Endothelial cell of umbilical vein (primary cell): ENCODE measurements around the gene DGAT2. TPM values are rescaled to one million over a fixed set of nuclear protein-coding genes. Genes with fewer than 3 reads are reported as not detected.

Experiments used
- BruUV-seq: library from RNA; stranded (reverse); fragments of 400-500 nt; replicated peaks from 2 replicates; lab custom pipeline; 2021; lab: Mats Ljungman, UMichigan
- CTCF ChIA-PET: fragments of 300-600, 350-600 bp; sonication (Branson Sonifier 250); formaldehyde crosslinking; loops from one replicate; lab custom pipeline; 2021; ENCODE audit warnings: antibody characterized with exemption, inconsistent platforms; lab: Charles Lee
- POLR2A ChIA-PET: fragments of 300-600, 350-600 bp; sonication (Branson Sonifier 250); formaldehyde crosslinking; loops from one replicate; lab custom pipeline; 2021; ENCODE audit warnings: antibody characterized with exemption, inconsistent platforms; lab: Charles Lee
- DNase-seq: peaks from one replicate; pipeline ENCODE4 v3.0.0-alpha.2; 2011; ENCODE audit warnings: low read depth, low spot score
- FAIRE-seq: peaks from 2 replicates; lab custom pipeline; 2011; peaks lifted over from hg19 to GRCh38; lab: Jason Lieb, UNC
- H2AFZ ChIP-seq: 2 replicates; pipeline ENCODE4 v1.6.0; 2012; ENCODE audit warnings: low read depth, low read length, control low read depth, inconsistent platforms
- H3K27ac ChIP-seq: 2 replicates; pipeline ENCODE4 v1.5.1; 2011; ENCODE audit warnings: low read depth, mild to moderate bottlenecking, control low read depth, low read length, moderate library complexity; ENCODE audit not compliant: insufficient read depth
- H3K27me3 ChIP-seq, 2 experiments: 2 replicates each; pipeline versions ENCODE4 v1.6.0 to v1.6.1; 2011; ENCODE audit warnings: low read length in 2 of 2, mixed read lengths in 1 of 2; ENCODE audit not compliant: control insufficient read depth in 2 of 2, insufficient read depth in 2 of 2
- H3K36me3 ChIP-seq, 2 experiments: 2 replicates in 1 of 2; 3 replicates in 1 of 2; pipeline ENCODE4 v1.5.1; 2011; ENCODE audit warnings: low read length in 2 of 2, mild to moderate bottlenecking in 1 of 2, moderate library complexity in 1 of 2; ENCODE audit not compliant: control insufficient read depth in 2 of 2, insufficient read depth in 2 of 2; ENCODE audit errors: extremely low read depth in 1 of 2
- H3K4me1 ChIP-seq: 3 replicates; pipeline ENCODE4 v1.5.1; 2011; ENCODE audit warnings: mild to moderate bottlenecking, low read length; ENCODE audit not compliant: control insufficient read depth, insufficient read depth; ENCODE audit errors: extremely low read depth
- H3K4me2 ChIP-seq: 2 replicates; pipeline ENCODE4 v1.6.1; 2011; ENCODE audit warnings: low read length, control low read depth, mixed read lengths; ENCODE audit not compliant: insufficient read depth
- H3K4me3 ChIP-seq, 3 experiments: fragments of 200-600 bp in 1 of 3; sonication (generic), shearing (Covaris generic) in 1 of 3; replicated peaks in 1 of 3; 2 replicates each; pipeline ENCODE4 v1.5.1; 2011 to 2016; ENCODE audit warnings: control low read depth in 3 of 3, low read length in 3 of 3, mild to moderate bottlenecking in 2 of 3, inconsistent platforms in 1 of 3, low read depth in 1 of 3, moderate library complexity in 1 of 3; ENCODE audit not compliant: insufficient read depth in 1 of 3
- H3K79me2 ChIP-seq: 2 replicates; pipeline ENCODE4 v1.6.0; 2012; ENCODE audit warnings: low read length, inconsistent platforms; ENCODE audit not compliant: control insufficient read depth, insufficient read depth
- H3K9ac ChIP-seq: replicated peaks from 2 replicates; pipeline ENCODE3; 2011; ENCODE audit warnings: low read length, control low read depth; ENCODE audit not compliant: insufficient read depth; ENCODE audit errors: extremely low read depth
- H3K9me1 ChIP-seq: replicated peaks from 3 replicates; pipeline ENCODE4 v1.6.0; 2011; ENCODE audit warnings: mild to moderate bottlenecking, low read length; ENCODE audit not compliant: control insufficient read depth, insufficient read depth; ENCODE audit errors: extremely low read depth
- H3K9me3 ChIP-seq: replicated peaks from 2 replicates; pipeline ENCODE4 v1.5.1; 2012; ENCODE audit warnings: low read length, inconsistent platforms; ENCODE audit not compliant: control insufficient read depth, insufficient read depth
- H4K20me1 ChIP-seq: replicated peaks from 2 replicates; pipeline ENCODE3; 2011; ENCODE audit warnings: mild to moderate bottlenecking, low read length; ENCODE audit not compliant: control insufficient read depth, insufficient read depth; ENCODE audit errors: extremely low read depth
- EZH2 ChIP-seq: IDR thresholded peaks from 2 replicates; pipeline ENCODE4 v1.6.1; 2012; ENCODE audit warnings: borderline replicate concordance, low read depth, mild to moderate bottlenecking, moderate library complexity, low read length, inconsistent platforms; ENCODE audit not compliant: severe bottlenecking
- FOS ChIP-seq: IDR thresholded peaks from 2 replicates; pipeline ENCODE4 v1.6.1; 2011; ENCODE audit warnings: mild to moderate bottlenecking, low read length, moderate library complexity, borderline replicate concordance; ENCODE audit not compliant: insufficient read depth
- GATA2 ChIP-seq: IDR thresholded peaks from 2 replicates; pipeline ENCODE4 v1.7.0; 2011; ENCODE audit warnings: low read depth, mild to moderate bottlenecking, moderate library complexity, mixed read lengths, low read length; ENCODE audit not compliant: insufficient read length, insufficient read depth
- JUN ChIP-seq: IDR thresholded peaks from 2 replicates; pipeline ENCODE4 v1.6.1; 2011; ENCODE audit warnings: borderline replicate concordance, low read depth; ENCODE audit not compliant: insufficient read length, insufficient read depth
- MYC ChIP-seq: IDR thresholded peaks from one replicate; pipeline ENCODE4 v1.6.1; 2011; ENCODE audit warnings: mild to moderate bottlenecking, low read depth, low read length
- POLR2A ChIP-seq: IDR thresholded peaks from 2 replicates; pipeline ENCODE4 v1.6.1; 2012; ENCODE audit warnings: low read depth, mild to moderate bottlenecking, control low read depth, low read length
- POLR2AphosphoS5 ChIP-seq: IDR thresholded peaks from 2 replicates; pipeline ENCODE4 v1.6.1; 2012; ENCODE audit warnings: low read depth, mild to moderate bottlenecking, control low read depth, low read length, moderate library complexity; ENCODE audit not compliant: insufficient read depth
- dilution Hi-C: fragments of 300-500 bp; cut with MboI; formaldehyde crosslinking; loops from one replicate; pipeline ENCODE4 v1.15.0; 2019; ENCODE audit warnings: low sequenced_read_pairs; ENCODE audit not compliant: extremely low pct_ligation_motif_present
- intact Hi-C: fragments of 100-400 bp; cut with micrococcal nuclease; formaldehyde crosslinking; loops from one replicate; pipeline ENCODE4 v1.10.0; 2022
- polyA plus RNA-seq, 4 experiments: library from polyadenylated mRNA; depleted of rRNA in 3 of 4; stranded (reverse) in 3 of 4; unstranded in 1 of 4; fragments of >200 nt; gene quantifications; 2 replicates each; pipeline versions ENCODE4 v1.2.1 to v1.2.3, GENCODE V29; 2011 to 2012; ENCODE audit warnings: missing spikeins in 1 of 4
- total RNA-seq: library from RNA; stranded (reverse); gene quantifications from 2 replicates; pipeline ENCODE4 v1.2.3, GENCODE V29; 2021
- TF ChIP-seq, protein P1 (sequence below), 2 donors: IDR thresholded peaks; 1 replicate in 1 of 2; 2 replicates in 1 of 2; pipeline ENCODE4 v1.5.1; 2011; ENCODE audit warnings: low read length in 2 of 2, mild to moderate bottlenecking in 2 of 2, moderate library complexity in 2 of 2, control low read depth in 1 of 2, inconsistent platforms in 1 of 2, low read depth in 1 of 2; ENCODE audit not compliant: insufficient read depth in 1 of 2; ENCODE audit errors: extremely low read depth in 1 of 2
- TF ChIP-seq, protein P2 (sequence below): IDR thresholded peaks from 2 replicates; pipeline ENCODE4 v1.6.1; 2011; ENCODE audit not compliant: insufficient read depth, insufficient read length

Gene DGAT2
- total and polyA plus RNA-seq, 2 donors (not counting 3 experiments of a cell fraction or from before 2014, with no cell fraction given) = 0.55 to 0.79 TPM

DNA sequence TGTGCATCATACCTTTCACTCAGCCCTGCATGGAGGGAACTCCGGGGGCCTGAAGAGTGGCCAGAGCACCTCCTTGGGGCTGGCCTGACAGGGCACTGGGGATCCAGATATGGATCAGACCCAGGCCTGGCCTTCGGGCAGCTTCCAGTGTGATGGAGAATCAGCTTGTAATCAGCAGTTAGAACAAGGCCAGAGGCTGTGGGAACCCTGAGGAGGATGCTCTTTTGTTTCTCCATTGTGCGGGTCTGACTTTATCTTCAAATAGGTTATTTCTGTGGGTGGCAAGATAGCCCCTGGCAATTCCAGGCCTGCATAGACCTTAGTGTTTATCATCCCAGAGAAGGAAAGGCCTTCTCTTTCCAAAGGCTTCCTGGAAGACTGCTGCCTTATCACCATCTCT is 12.3 kb downstream of the DGAT2 start:
- no peak overlapping the region for H3K9ac ChIP-seq
- no peaks in the 10 kb centered on the region for H3K9me1 ChIP-seq
- H2AFZ ChIP-seq = no peak overlapping the region
- intact Hi-C loops (no loop called here), dilution Hi-C loops (no loop called here)
- POLR2A ChIA-PET = no interaction called here
- H3K27ac ChIP-seq = no peak overlapping the region
- H3K36me3 ChIP-seq = no peaks in the 10 kb centered on the region
- no peaks in the 10 kb centered on the region for H3K27me3 ChIP-seq
- peaks cover 11% of the 10 kb centered on the region for H3K4me1 ChIP-seq
- no peaks in the 10 kb centered on the region for H3K9me3 ChIP-seq
- DNase-seq (no peak), FAIRE-seq (no peak)
- H3K79me2 ChIP-seq = no peaks in the 10 kb centered on the region
- BruUV-seq = no TSS peak
- H4K20me1 ChIP-seq = no peaks in the 10 kb centered on the region
- no peak for TF ChIP-seq POLR2AphosphoS5
- TF ChIP-seq, protein P1, sequence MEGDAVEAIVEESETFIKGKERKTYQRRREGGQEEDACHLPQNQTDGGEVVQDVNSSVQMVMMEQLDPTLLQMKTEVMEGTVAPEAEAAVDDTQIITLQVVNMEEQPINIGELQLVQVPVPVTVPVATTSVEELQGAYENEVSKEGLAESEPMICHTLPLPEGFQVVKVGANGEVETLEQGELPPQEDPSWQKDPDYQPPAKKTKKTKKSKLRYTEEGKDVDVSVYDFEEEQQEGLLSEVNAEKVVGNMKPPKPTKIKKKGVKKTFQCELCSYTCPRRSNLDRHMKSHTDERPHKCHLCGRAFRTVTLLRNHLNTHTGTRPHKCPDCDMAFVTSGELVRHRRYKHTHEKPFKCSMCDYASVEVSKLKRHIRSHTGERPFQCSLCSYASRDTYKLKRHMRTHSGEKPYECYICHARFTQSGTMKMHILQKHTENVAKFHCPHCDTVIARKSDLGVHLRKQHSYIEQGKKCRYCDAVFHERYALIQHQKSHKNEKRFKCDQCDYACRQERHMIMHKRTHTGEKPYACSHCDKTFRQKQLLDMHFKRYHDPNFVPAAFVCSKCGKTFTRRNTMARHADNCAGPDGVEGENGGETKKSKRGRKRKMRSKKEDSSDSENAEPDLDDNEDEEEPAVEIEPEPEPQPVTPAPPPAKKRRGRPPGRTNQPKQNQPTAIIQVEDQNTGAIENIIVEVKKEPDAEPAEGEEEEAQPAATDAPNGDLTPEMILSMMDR (IDR thresholded peaks at IDR 0.05; ENCODE audit: extremely low read depth in 1 of 2, insufficient read depth in 1 of 2, low read depth in 1 of 2, low read length in 2 of 2) = no peak
- no peak for TF ChIP-seq POLR2A
- TF ChIP-seq FOS = no peak
- no peak for TF ChIP-seq JUN
- no peak for TF ChIP-seq GATA2
- TF ChIP-seq, protein P2, sequence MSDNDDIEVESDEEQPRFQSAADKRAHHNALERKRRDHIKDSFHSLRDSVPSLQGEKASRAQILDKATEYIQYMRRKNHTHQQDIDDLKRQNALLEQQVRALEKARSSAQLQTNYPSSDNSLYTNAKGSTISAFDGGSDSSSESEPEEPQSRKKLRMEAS = no peak
- TF ChIP-seq MYC = no peak
- TF ChIP-seq EZH2 = no peak
- CTCF ChIA-PET = interaction anchor here (0.9 to 1.5 kb wide), 3 partner anchors 22 to 371 kb away, joined by 3 to 5 read pairs (median 4); no protein-coding TSS in a partner anchor
- no peak overlapping the region for H3K4me2 ChIP-seq
- H3K4me3 ChIP-seq = no peak overlapping the region
